Activated T-cell treated with anti-CD3 and anti-CD28 coated beads, Interleukin-2, amount 50 U/mL, for 24 hours (primary cell): ENCODE results near the gene GPR158.
"Not testable (repeated sequence)": the region's sequence is repeated elsewhere in the genome, so short reads cannot be mapped to it uniquely, and the experiment has no call there.

Experiments
- DNase-seq: peaks from one replicate; pipeline ENCODE4 v3.0.0-alpha.2; 2020
- H3K27ac Mint-ChIP-seq: 2 replicates; pipeline ENCODE4 v1.8.0; 2020; ENCODE audit warnings: mild to moderate bottlenecking, mixed read lengths
- H3K27me3 Mint-ChIP-seq: 2 replicates; pipeline ENCODE4 v1.8.0; 2020; ENCODE audit warnings: mixed read lengths
- H3K36me3 Mint-ChIP-seq: 2 replicates; pipeline ENCODE4 v1.8.0; 2020; ENCODE audit warnings: low read depth, mixed read lengths
- H3K4me1 Mint-ChIP-seq: 2 replicates; pipeline ENCODE4 v1.8.0; 2020; ENCODE audit warnings: low read depth, mixed read lengths
- H3K4me3 Mint-ChIP-seq: 2 replicates; pipeline ENCODE4 v1.8.0; 2020; ENCODE audit warnings: mild to moderate bottlenecking, moderate library complexity, mixed read lengths
- H3K9me3 Mint-ChIP-seq: 2 replicates; pipeline ENCODE4 v1.8.0; 2020; ENCODE audit warnings: mixed read lengths

Gene GPR158

GRCh38 chr10:25174461-25175230, at the start of gene GPR158:
Gene GPR158, plus strand, starts transcription at chr10:25175001. Its CDS starts 420 bp downstream, at chr10:25175421.
- Mint-ChIP-seq H3K4me1 (peaks cover 18% of the 10 kb centered on the region), H3K27ac (no peak within 1 kb of the TSS), H3K4me3 (peak within 1 kb of the TSS; percentile 45), H3K9me3 (peaks cover 4% of the 10 kb centered on the region), H3K36me3 (no peaks in the 10 kb centered on the region), H3K27me3 (peaks cover 71% of the 10 kb centered on the region)
- DNase-seq, result peak; percentile 62

DNA sequence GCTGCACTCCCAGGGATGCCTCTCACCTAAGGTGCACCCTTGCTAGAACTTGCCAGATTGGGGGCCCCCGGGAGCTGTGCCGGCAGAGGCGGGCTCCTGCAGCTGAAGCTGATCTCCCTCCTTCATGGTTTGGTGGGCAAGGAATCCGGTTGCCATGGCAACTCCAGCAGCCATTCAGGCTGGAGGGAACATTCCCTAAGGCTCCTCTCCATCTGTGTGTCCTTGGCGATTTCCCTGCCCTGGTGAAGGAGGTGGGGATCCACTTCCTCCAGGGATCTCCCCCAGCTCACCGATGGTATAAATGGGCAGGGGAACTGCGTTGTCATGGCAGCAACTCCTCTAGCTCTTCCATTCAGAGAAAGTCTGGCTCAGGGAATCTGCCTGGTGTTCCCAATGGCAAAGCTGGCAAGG, 49.6 kb upstream of the GPR158 start:
- Mint-ChIP-seq H3K4me1 (no peaks in the 10 kb centered on the region), H3K27ac (no peak overlapping the region), H3K4me3 (no peak overlapping the region), H3K9me3 (peaks cover 2% of the 10 kb centered on the region), H3K27me3 (peaks cover 10% of the 10 kb centered on the region), H3K36me3 (no peaks in the 10 kb centered on the region)
- no peak for DNase-seq

DNA sequence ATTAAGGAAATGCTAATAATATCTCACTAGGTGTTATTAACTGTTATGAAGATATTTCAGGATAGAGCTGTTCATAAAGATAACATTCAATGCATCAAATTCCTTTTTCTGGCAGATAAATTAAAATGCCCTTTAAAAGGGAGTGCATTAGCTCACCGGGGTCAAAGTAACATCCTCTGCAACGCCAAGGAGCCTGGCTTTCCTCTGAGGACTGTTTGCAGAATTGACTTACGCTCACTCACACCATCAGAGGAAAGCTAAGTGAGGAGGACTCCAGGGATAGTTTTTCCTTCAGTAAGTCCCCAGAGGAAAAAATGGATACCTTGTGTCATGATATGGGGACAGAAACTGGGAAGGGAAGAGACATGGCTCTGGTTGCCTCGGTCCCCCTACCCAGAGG, 45.2 kb upstream of the GPR158 start:
- Mint-ChIP-seq H3K36me3 (no peaks in the 10 kb centered on the region), H3K4me1 (no peaks in the 10 kb centered on the region), H3K4me3 (no peak overlapping the region), H3K27ac (no peak overlapping the region), H3K27me3 (peaks cover 8% of the 10 kb centered on the region), H3K9me3 (peaks cover 8% of the 10 kb centered on the region)
- DNase-seq, result no peak

GRCh38 chr10:25130906-25131305, 43.9 kb upstream of the GPR158 start:
- H3K27me3 Mint-ChIP-seq, result peaks cover 8% of the 10 kb centered on the region
- DNase-seq, result no peak
- H3K4me1 Mint-ChIP-seq, result no peaks in the 10 kb centered on the region
- no peaks in the 10 kb centered on the region for H3K36me3 Mint-ChIP-seq
- H3K27ac Mint-ChIP-seq, result no peak overlapping the region
- peaks cover 8% of the 10 kb centered on the region for H3K9me3 Mint-ChIP-seq
- no peak overlapping the region for H3K4me3 Mint-ChIP-seq

DNA sequence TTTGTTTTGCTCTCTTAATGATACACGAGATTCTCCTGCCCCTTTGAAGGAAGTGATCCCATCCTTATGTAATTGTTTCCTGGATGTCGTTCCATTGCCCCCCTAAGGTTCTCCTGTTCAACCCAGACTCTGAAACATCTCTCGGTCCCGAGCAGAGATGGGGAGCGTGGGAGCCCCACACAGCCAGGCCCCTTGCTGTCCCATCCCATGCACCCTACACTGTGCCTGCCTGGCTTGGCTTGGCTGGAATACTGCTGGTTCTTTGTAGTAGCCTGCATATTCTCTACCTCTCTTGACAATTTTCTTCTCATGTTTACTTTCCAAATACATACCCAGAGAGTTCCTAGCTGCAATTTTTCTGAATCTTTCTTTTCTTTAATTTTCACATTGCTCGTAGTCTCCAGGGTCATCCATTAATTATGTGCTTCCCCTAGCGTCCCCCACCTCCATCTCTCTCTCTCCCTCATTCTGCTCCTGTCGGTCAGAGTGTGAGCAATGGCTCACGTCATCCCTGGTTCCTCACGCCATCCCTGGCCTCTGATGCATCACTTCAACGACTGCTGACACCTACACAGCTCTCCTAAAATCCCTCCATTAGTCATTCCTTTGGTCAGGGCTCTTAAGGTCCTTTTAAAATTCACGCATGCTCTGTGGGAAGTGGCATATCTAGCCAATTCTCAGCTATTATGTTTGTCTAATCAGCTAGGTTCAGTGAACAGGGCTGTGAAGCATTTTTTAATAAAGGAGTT, 32.5 kb upstream of the GPR158 start:
- no peak for DNase-seq
- peaks cover 2% of the 10 kb centered on the region for H3K27me3 Mint-ChIP-seq
- H3K9me3 Mint-ChIP-seq, result peaks cover 2% of the 10 kb centered on the region
- H3K27ac Mint-ChIP-seq, result no peak overlapping the region
- no peaks in the 10 kb centered on the region for H3K4me1 Mint-ChIP-seq
- H3K36me3 Mint-ChIP-seq, result no peaks in the 10 kb centered on the region
- H3K4me3 Mint-ChIP-seq, result no peak overlapping the region

DNA sequence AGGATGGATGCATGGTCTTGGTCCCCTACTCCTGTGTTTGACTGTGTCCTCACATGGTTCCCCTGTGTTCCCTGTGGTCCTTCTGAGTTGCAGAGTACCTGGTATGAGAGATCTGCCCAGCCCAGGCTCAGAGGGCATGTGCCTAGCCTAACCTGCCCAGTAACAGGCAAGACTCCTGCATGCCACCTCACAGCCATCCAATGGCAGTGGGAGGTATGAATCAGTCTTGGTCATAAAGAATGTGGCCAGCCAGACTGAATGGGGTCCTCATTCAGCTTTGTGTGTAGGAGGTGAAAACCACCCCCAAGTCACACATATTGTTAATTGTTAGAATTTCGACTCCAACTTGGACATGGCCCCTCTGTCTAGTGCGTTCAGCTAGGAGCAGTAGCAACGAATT, 17.2 kb upstream of the GPR158 start:
- no peak overlapping the region for H3K27ac Mint-ChIP-seq

DNA sequence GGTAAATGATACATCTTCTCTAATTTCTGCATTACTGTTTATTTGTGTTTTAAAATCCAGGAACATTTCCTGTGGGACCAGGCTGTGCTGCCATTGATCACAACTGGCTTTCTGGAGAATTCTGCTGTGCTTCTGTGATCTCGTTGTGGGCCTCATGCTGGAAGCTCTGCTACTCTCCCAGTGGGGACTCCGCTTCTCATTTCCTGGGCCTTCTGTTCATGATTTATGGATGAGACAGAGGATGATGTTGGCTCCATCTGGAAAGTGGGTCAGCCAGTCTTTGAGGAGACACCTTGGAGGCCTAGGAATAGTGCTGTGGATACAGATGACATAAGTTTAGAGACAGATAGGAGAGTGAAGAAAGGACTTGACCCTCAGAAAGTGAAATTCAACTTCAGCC, 15.2 kb upstream of the GPR158 start:
- H3K9me3 Mint-ChIP-seq, result peaks cover 7% of the 10 kb centered on the region
- no peaks in the 10 kb centered on the region for H3K4me1 Mint-ChIP-seq
- no peak for DNase-seq
- H3K27ac Mint-ChIP-seq, result no peak overlapping the region
- H3K27me3 Mint-ChIP-seq, result no peaks in the 10 kb centered on the region
- no peak overlapping the region for H3K4me3 Mint-ChIP-seq
- no peaks in the 10 kb centered on the region for H3K36me3 Mint-ChIP-seq

More for the DNA sequence above, 17.2 kb upstream of the GPR158 start:
- Mint-ChIP-seq H3K4me3 (no peak overlapping the region), H3K36me3 (no peaks in the 10 kb centered on the region), H3K9me3 (peaks cover 7% of the 10 kb centered on the region), H3K27me3 (no peaks in the 10 kb centered on the region), H3K4me1 (no peaks in the 10 kb centered on the region)
- DNase-seq, result no peak

DNA sequence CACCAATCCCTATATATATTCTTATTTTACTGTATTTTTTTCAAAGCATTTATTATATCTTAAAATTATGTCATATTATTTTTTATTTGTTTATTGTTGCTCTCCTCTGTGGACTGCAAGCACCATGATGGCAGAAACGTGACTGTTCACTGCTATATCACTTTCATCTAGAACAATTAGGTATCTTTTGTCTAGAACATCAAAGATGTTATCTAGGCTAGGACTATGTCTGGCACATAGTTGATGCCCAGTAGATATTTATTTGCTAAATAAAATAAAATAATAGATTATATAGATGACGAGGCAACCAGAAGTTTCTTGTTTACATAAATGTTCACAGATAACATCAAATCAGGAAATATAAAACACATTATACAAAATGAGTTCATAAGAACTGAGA, 12.4 kb upstream of the GPR158 start:
- Mint-ChIP-seq H3K4me3 (no peak overlapping the region), H3K4me1 (no peaks in the 10 kb centered on the region), H3K36me3 (no peaks in the 10 kb centered on the region), H3K27me3 (peaks cover 2% of the 10 kb centered on the region), H3K9me3 (peaks cover 7% of the 10 kb centered on the region), H3K27ac (no peak overlapping the region)
- no peak for DNase-seq

DNA sequence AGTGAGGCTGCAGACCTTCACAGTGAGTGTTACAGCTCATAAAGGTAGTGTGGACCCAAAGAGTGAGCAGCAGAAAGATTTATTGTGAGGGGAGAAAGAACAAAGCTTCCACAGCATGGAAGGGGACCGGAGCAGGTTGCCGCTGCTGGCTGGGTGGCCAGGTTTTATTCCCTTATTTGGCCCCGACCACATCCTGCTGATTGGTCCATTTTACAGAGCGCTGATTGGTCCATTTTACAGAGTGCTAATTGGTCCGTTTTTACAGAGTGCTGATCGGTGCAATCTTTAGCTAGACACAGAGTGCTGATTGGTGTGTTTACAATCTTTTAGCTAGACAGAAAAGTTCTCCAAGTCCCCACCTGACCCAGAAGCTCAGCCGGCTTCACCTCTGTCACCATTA, 11.3 kb upstream of the GPR158 start:
- not testable (repeated sequence) for H3K27ac Mint-ChIP-seq, H3K4me1 Mint-ChIP-seq, H3K9me3 Mint-ChIP-seq, DNase-seq, H3K36me3 Mint-ChIP-seq, H3K4me3 Mint-ChIP-seq, H3K27me3 Mint-ChIP-seq

DNA sequence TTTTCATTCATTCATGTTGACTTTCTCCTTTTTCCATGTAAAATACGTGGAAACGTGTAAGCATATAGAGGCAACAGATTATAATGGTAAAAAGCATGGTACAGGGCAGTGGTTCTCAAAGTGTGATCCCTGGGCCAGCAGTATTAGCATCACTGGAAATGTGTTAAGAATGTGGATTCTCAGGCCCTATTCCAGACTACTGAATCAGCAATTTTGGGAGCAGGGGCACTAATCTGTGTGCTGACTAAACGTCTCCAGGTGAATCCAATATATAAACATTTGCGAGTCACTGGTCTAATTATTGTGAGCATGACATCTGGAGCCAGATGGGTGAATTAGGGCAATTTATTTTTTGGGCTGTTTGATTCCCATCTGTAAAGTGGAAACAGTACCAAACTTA, 5.1 kb upstream of the GPR158 start:
- H3K4me3 Mint-ChIP-seq, result no peak overlapping the region

DNA sequence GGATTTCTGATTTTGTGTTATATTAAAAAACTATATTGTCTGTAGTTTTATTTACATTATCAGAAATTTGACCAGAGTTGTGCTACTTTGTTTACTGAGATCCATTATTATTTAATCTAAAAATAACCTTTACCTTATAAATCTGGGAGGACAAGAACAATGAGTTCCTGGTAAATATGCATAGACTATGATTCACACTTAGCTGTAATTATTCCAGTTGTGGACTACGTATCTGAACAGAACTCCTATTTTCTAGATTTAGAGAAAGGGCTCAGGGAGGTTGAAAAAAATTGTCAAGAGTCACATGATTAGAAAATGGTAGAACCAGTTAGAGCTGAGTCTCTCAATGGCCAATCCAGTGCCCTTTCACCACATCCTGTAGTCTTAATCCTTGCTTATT, 4.2 kb upstream of the GPR158 start:
- Mint-ChIP-seq H3K27ac (no peak overlapping the region), H3K4me3 (no peak overlapping the region), H3K36me3 (no peaks in the 10 kb centered on the region), H3K27me3 (peaks cover 58% of the 10 kb centered on the region), H3K4me1 (peaks cover 10% of the 10 kb centered on the region), H3K9me3 (peaks cover 4% of the 10 kb centered on the region)
- DNase-seq, result no peak

More for the DNA sequence above, 5.1 kb upstream of the GPR158 start:
- Mint-ChIP-seq H3K36me3 (no peaks in the 10 kb centered on the region), H3K27ac (no peak overlapping the region), H3K9me3 (peaks cover 4% of the 10 kb centered on the region), H3K4me1 (peaks cover 5% of the 10 kb centered on the region), H3K27me3 (peaks cover 52% of the 10 kb centered on the region)
- no peak for DNase-seq

GRCh38 chr10:25175527-25176420, 973 bp downstream of the GPR158 start:
- H3K36me3 Mint-ChIP-seq, result no peaks in the 10 kb centered on the region
- H3K27me3 Mint-ChIP-seq, result peaks cover 74% of the 10 kb centered on the region
- no peak for DNase-seq
- peaks cover 18% of the 10 kb centered on the region for H3K4me1 Mint-ChIP-seq
- H3K9me3 Mint-ChIP-seq, result peaks cover 4% of the 10 kb centered on the region
- H3K27ac Mint-ChIP-seq, result no peak overlapping the region
- H3K4me3 Mint-ChIP-seq, result no peak overlapping the region

DNA sequence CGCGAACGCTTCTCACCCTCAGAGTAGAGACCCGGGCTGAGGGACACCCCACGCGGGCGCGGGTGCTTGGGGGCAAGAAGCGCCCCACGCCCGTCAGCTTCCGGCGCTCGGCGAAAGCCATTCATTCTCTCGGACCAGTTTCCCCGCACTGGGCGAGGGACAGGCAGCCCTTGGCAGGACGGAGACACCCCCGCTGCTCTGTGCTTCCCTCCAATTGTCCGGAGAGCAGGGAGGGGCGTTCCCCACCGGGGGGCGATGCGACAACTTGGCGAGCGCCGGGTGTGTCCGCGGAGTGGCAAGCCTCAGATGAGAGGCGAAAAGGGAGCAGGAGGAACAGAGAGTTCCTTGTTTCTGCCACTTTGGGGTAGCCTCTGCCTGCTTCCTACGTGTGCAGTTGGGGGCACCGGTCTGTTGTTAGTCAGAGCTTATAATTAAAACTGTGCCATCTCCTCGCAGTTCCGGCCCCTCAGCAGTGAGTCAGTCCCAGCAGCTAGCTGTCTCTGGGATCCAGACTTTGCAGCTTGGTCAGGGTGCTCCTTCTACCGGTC, 1.7 kb downstream of the GPR158 start:
- H3K27me3 Mint-ChIP-seq, result peaks cover 72% of the 10 kb centered on the region
- no peaks in the 10 kb centered on the region for H3K36me3 Mint-ChIP-seq
- DNase-seq, result no peak
- H3K27ac Mint-ChIP-seq, result no peak overlapping the region
- H3K4me1 Mint-ChIP-seq, result peaks cover 18% of the 10 kb centered on the region
- peaks cover 4% of the 10 kb centered on the region for H3K9me3 Mint-ChIP-seq
- H3K4me3 Mint-ChIP-seq, result no peak overlapping the region

DNA sequence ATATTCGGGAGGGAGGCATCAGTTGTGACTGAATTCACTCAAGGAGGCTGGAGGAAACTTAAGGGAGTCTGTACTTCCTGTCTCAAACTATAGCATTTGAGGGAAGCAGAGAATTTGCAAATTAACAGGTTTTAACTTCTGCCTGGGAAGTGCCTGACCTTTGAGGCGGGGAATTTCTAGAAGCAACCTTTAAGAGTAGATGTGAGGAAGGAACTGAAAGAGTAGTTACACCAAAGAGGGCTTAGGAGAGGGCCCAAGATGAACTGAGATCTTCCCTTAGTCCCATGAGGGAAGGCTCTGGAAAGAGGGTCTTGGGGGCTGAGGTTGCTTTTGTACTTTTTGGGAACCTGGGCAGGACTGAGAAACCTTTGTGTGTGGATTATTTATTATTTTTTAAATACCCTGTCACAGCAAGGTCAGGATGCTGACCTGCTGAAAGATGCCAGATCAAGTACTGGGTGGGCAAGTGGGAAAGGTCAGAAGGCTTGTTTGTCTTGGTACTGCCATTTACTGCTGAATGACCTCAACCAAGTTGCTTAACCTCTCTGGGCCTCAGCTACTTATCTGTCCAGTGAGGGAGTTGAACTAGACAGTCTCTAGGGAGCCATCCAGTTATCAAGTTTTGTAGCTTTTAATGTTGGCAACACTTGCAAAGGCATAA, 2.4 kb downstream of the GPR158 start:
- no peak for DNase-seq
- H3K27ac Mint-ChIP-seq, result no peak overlapping the region

More for the DNA sequence above, 2.4 kb downstream of the GPR158 start:
- H3K9me3 Mint-ChIP-seq, result peaks cover 4% of the 10 kb centered on the region
- H3K36me3 Mint-ChIP-seq, result no peaks in the 10 kb centered on the region
- peaks cover 18% of the 10 kb centered on the region for H3K4me1 Mint-ChIP-seq
- H3K4me3 Mint-ChIP-seq, result no peak overlapping the region
- H3K27me3 Mint-ChIP-seq, result peaks cover 65% of the 10 kb centered on the region
